GM18870 (cell line): ENCODE results near the gene SKOR1.

ENCODE experiments used
- ATAC-seq: cut with Tn5 transposase; IDR thresholded peaks from one replicate; pipeline ENCODE4 v1.9.1; 2021; ENCODE audit warnings: moderate library complexity; ENCODE audit not compliant: unreplicated experiment

Gene SKOR1

DNA sequence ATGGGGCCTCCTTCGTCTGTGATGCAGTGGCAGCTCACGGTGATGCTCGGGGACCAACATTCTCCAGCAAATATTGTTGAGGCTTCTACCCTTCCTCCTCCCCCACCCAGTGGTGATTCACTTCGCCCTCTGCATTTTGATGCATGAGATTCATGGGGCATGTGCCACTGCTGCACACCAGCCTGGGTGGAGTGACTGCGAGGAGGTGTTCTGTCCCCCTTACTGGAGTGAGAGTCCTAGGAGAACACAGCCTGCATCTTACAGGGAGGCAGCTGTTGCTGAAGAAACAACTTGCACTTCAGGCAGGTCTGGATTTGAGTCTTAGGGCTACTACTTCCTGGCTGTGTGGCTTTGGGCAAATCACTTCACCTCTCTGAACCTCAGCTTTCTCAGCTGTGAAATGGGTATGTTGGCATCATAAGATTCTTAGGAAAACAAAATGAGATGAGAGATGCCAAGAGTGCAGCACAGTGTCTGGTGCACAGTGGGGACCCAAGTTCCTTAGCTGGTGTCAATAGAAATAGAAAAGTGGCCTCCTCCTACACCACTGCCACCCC lies 10.2 kb upstream of the SKOR1 start:
- no peak for ATAC-seq

DNA sequence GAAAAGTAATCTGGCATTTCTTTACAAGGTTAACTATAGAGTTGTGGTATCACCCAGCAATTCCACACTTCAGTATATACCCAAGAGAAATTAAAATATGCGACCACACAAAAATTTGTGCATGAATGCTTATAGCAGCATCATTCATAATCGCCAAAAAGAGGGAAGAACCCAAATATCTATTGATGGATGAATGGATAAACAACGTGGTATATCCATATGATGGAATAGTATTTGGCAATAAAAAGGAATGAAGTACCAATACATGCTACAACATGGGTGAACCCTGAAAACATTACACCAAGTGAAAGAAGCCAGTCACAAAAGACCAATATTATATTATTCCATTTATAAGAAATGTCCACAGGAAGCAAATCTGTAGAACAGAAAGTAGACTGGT lies 8.6 kb upstream of the SKOR1 start:
- no peak for ATAC-seq

DNA sequence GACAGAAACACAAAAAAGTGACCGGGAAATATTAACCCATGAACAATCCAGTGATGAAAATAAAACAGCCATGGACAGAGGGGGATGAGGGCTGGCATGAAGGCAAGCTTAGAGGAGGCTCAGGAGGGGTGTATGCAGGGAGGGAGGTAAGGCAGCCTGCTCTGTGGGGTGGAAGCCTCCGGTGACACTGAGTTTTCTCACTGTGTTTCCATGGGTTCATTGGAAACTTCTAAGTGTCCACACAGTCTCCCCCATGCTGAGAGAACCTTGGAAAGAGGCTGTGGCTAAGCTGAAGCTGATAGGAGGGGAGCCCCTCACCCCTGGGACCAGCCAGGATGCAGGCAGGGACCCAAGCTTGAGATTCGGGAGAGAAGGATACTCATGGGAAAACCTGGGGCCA lies 6.8 kb upstream of the SKOR1 start:
- ATAC-seq = no peak

GRCh38 chr15:67819636-67820035 lies 5.7 kb upstream of the SKOR1 start:
- no peak for ATAC-seq

GRCh38 chr15:67820122-67820991 lies 5.0 kb upstream of the SKOR1 start:
- ATAC-seq = no peak

DNA sequence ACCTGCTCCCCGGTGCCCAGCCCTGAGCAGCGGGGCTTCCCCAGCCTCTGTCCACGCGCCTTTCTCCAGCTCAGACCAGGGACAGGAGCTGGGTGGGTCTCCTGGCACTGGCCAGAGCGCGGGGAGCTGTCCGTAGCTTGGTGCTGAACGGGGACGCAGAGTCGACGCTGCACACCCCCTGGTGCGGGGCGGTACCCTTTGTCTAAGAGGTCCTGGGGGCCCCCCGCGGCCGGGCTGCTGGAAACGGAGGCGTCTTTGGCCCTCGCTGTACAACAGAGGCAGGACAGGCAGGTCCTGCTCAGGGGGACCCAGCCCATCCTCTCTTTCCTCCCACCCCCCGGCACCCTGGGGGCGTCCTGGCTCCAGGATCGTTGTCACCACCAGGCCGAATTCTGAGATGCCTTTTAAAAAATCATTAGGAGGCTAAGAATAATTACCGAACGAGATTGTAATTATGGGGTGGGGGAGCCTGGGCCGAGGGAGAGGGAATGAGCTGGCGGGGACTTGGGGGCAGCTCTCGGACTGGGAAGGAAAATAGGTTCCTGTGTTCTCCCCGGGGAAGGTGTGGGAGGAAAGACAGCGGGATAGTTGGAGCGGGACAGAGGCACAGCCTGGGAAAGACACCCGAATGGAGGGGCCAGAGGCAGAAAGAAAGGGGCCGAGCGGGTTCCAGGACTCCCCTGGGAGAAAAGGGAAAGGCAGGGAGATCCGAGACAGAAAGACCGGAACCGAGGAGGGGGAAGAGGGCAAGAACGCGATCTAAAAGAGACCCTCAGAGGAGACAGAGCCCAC lies 4.1 kb upstream of the SKOR1 start:
- no peak for ATAC-seq

DNA sequence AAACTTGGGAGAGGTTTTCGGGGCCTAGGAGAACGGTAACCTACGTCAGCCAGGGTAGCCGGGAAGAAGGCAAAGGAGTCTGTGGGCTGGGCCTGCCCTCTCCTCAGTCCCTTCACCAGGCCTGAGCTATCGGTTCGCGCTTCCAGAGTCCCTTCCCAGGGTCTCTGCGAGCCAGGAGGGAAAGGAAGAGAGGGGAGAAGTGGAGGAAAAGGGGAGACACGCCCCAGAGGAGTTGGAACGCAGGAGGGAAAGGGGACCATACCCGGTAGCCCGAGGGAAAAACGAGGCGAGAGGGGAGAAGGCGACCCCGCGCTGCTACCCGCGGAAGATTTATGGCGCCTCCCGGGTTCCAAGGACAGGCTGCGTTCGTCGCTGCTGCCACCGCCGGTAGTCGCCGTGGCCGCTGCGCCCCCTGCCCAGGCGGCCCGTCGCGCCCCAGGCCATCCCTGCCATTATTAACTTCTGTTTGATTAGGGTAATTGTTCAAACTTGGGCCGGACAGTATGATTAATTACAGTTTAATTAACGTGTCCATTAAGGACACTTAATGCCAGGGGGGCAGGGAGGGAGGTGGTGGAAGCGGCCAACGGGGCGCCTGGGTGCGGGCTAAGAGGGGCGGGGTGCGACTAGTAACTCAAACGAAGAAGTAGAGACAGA lies 3.4 kb upstream of the SKOR1 start:
- ATAC-seq = no peak

GRCh38 chr15:67822537-67823313 lies 2.6 kb upstream of the SKOR1 start:
- ATAC-seq = no peak

DNA sequence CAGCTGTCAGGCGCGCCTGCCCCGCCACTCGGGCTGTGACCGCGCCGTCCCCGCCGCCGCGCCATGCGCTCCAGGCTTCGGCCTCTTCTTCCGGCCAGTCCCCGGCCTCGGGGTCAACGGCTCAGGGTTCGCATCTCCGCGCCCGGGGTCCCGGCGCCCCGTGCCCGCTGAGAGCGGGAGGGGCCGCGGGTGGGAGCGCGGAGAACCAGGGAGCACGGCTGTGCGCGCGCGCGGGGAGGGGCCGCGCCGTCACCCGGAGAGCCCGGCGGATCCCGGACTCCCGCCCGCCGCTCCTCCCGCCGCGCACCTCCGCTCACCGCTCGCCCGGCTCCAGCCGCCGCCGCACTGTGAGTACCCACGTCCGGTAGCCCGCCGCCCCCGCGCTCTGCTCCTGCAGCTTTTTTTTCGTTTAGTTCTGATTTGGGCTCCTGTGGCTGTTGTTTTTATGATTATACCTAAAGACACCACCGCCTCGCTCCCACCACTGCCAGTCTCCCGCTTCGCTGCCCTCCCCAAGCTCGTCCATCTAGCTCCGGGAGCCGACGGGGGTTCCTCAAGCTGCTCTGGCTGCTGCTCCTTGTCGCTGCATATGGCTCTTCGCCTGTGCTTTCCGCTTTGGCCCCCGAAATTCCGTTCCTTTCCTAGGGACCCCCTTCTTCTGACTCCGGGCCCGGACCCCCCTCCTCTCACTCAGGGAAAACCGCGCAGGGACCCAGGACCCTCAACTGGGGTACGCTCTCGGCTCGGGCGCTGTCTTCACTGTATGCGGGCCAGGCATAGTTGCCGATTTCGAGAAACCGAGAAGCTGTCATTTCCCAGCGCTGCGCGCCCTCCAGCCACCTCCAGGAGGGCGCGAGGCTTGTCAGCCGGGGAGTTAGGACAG lies 1.8 kb upstream of the SKOR1 start:
- no peak for ATAC-seq

DNA sequence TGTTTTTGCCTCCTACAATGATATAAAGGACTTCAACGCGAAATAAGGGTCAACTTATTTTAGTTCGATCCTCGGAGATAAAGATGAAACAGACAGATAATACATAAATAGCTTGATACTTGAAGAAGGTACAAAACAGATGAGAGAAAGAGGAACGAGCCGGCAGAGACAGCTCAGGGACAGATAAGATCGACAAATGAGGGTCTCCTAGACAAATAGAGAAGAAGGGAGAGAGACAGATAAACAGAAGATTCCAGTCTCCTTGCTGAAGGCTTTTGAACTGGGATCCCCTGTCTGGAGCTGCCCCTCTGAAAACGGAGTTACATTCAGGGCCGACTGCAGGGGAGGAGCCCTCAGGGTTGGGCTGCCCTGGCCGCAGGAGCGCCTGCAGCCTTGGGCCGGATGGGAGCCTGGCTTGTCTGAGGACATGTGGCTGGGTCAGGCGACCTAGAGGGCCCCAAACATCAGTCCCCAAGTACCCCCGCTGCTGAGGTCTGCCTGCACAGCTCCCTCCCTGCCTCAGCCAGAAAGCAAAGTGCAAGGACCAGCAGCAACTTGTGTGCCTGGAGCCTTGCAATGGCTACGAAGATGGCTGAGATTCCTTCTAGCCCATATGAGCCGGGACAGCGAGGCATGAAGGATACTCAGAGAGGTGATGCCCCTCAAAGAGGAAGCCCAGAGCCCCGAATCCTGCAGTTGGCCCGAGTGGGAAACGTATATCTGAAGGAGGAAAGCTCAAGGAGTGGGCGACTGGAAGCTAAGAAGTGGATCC lies 926 bp upstream of the SKOR1 start:
- ATAC-seq = no peak

GRCh38 chr15:67825881-67826716 lies 790 bp downstream of the SKOR1 start:
- ATAC-seq = no peak

GRCh38 chr15:67826717-67827561 lies 1.6 kb downstream of the SKOR1 start:
- no peak for ATAC-seq

- no peak for ATAC-seq
These were observed 2.4 kb downstream of the SKOR1 start for GRCh38 chr15:67827562-67828277.

DNA sequence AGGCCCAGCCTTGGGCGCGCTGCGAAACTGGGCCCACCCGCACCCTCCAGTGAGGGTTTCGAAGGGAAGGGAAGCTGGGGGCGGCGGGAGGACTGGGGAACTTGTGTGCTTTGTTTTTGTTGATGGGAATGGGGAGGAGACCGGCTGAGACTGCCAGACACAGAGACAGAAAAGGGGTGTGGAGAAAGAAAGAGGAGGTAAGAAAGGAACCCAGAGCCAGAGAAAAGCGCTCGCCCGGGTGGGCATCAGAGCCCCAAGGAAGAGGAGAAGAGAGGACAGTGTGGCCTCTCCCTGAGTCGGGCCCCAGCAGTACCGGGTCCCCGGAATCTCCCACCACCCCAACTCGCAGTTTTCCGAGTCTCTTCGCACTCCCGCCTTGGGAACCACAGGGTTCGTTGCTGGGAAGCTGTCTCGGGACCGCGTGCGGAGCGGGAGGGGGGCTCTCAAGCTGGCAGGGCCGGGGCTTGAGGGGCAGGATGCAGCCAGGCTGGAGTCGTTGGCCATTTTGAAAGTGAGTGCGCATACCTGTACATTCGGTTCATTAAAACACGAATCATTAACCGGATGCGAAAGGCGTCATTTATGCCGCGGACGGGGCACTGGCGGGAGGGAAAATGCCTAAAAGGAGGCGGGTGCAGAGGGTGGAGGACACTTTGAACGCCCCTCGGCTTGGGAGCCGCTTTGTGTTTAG lies 3.1 kb downstream of the SKOR1 start:
- ATAC-seq = no peak

- ATAC-seq = no peak
These were observed 3.8 kb downstream of the SKOR1 start for GRCh38 chr15:67828969-67829646.
